HG03354 (cell line): Measurements from ENCODE around the gene ASCC3.

Source experiments
- ATAC-seq: cut with Tn5 transposase; IDR thresholded peaks from one replicate; pipeline ENCODE4 v1.9.1; 2021; ENCODE audit warnings: mild to moderate bottlenecking; ENCODE audit not compliant: unreplicated experiment, poor library complexity, severe bottlenecking

The ASCC3 gene

DNA sequence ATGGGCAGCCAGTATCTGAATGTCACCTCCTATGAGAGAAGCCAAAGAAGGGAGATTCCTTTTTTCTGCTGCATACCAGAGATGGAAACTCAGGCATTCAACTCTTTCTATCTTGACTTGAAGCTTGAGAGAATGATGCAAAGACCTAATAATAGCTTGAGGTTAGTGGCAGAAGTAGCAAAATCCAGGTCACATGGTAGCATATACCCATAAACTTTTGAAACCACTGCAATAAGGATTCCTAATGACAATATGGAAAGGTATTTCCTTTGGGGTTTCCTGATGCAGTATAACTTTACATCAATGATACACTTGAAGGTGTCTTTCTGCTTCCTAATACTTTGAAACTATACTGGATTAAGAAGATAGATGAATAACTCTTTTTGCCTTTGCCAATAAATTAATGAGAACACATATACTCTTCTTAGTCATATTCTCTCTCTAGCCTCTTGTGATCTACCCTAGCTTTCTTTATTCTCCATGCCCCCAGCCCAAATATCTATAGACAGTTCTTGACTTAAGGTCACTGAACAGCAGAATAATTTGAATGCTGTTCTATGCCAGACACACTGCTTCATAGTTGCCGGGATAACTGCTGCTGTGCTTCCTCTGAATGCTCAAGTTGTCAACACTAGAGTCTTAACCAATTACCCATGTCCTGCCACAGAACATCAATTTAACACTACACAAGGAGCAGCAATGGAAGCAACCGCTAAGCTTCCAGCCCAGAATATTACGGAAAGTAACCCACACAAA lies 260.9 kb downstream of the ASCC3 start:
- ATAC-seq, result no peak

DNA sequence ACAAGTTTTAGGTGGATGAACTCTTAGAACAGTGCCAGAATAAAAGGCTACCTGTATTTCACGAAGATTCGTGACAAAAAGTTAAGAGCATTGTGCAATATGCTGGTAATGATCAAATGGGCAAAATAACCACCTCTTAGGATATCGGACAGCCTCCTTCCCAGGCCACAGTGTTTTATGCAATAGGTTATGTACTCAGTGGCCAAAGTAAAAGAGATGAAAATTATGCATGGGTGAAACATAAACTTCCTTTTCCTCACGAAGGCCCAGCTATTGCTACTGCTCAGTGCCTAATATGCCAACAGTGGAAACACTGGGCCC lies 262.8 kb downstream of the ASCC3 start:
- no peak for ATAC-seq

DNA sequence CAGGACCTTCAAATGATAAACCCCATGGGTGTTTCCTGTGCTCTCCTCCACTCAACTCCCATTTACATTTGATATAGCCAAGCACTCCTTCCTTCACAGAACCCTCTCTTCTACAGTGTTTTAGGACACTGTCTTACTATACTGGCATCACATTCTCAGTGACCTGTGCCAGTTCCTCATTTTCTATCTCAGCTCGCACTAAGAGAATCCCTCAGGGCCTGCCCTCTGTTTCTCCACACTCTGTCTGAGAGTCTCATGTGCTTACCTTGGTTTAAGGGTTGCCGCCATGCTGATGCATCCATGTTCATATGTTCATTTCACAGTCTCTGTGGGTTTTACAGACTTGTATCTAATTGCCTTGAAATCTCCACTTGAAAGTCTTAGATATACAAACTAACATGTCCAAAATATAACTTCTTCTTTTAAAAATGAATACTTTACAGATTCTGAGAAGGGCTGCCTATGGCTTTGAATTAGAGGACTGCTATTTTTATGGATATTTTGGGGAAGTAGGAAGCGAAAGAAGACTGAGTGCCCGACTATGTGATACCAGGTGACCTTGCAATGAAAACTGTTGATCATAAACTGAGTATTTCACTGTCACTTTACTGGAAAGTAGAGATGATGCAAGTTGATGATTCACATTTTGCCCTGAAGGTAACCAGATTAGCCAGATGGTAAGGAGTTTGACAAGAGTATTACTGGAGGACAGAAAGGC lies 263.3 kb downstream of the ASCC3 start:
- peak; percentile 72 for ATAC-seq

DNA sequence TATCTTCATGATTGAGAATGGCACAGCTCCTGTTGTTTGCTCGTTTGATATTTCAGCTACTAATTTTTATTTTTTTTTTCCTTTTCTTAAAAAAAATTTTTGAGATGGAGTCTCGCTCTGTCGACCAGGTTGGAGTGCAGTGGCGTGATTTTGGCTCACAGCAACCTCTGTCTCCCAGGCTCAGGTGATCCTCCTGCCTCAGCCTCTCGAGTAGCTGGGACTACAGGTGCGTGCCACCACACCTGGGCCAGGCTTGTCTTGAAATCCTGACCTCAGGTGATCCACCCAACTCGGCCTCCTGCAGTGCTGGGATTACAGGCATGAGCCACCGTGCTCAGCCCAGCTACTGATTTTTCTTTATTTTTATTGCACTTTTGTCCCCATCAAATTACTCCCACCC lies 266.2 kb downstream of the ASCC3 start:
- no peak for ATAC-seq

DNA sequence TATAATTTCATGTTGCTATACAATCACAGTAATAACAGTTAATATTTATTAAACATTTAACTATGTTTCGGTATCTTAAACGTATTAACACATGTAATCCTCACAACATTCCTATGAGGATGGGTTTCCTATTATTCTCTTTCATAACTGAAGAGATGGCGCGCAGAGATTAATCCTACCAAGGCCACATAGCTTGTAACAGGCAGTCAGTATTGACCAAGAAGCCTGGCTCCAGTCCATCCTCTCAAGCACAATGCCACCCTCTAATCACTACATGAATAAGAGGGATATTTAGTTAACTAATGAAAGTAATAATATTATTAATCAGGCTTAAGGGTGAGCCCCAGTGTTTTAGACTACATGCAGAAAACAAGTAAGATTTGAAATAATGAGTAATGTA lies 266.7 kb downstream of the ASCC3 start:
- ATAC-seq, result no peak

DNA sequence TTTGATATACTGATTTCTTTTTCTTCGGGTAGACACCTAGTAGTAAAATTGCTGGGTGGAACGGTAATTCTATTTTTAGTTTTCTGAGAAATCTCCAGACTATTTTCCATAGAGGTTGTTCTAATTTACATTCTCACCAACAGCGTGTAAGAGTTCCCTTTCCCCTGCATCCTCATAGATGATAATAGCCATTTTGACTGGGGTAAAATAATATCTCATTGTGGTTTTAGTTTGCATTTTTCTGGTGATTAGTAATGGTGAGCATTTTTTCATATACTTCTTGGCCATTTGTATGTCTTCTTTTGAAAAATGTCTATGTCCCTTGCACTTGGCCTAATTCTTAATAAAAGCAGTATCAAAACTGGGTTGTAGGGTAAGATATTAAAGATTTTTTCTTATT lies 267.5 kb downstream of the ASCC3 start:
- ATAC-seq, result no peak

DNA sequence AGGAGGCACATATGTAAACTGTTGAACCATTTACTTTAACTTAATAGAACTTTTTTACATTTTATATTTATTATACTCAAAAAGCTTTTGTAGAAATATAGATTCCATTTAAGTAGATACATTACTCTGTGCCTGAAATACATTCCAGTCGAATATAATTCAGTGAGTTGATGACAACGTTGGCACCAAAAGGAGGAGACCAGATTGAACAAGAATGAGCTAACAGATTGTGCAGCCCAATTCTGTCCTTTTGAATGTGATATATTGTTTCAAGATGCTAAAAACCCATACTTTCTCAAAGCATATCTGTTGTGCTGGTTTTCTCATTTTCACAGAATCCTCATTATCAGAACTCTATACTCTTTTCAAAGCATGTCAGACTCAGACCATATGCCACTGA lies 269.0 kb downstream of the ASCC3 start:
- no peak for ATAC-seq

DNA sequence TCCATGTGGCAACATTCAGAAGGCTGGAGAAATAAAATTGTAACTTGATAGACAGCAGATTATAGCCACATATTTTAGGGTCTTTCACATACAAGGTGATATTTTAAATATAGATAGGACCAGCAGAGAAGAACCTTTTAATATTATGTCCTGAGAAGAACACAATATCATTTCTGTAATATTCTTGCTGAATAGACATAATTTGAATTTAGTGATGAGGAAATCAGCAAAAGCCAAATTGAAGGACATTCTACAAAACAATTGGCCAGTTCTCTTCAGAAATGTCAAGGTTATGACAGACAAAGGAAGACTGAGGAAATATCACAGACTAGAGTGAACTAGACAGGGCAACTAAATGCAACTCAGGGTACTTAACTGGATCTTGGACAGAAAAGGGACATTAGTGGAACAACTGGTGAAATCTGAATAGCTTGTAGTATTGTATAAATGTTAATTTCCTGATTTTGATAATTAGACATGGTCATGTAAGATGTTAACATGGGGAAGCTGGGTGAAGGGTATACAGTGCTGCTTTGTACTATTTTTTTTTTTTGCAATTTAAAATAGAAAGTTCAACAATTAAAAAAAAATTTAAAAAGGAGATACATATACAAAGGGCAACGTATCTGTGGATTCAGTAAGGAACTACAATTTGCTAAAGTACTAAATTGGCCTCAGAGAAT lies 281.9 kb downstream of the ASCC3 start:
- ATAC-seq, result no peak

DNA sequence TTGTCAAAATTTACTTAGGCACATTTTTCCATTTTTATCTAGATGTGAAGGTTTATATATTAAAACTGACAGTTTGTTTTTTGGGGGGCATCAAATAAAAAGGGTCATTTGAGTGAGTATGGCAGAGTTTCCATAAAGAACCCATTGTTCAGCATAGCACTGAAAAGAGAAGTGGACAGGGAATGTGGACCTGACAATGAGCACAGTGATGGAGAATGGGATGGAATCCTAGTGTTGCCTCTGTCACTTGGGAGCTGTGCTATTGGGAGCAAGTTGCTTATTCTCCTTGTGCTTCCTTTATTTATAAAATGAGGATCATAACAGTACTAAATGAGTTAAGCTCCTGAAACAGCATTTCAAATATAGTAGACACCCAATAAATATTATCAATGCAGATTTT lies 285.7 kb downstream of the ASCC3 start:
- ATAC-seq, result no peak

DNA sequence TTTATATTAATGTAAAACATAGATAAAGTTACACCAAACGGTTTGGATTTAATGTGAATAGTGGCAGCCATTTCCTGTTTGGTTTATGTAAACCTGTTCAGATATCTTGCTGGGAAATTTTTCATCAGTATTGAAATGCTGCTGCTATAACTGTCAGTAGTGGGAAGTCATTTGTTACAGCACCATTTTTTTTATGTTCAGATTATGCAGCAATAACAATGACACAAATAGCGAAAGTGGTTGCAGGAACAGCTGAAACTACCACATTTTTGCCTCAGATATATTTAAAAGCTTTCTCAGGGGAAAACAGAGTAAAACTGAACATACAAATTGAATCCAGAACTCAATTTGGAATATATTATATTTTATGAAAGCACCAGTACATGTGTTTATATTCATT lies 287.6 kb downstream of the ASCC3 start:
- ATAC-seq, result peak; percentile 59

DNA sequence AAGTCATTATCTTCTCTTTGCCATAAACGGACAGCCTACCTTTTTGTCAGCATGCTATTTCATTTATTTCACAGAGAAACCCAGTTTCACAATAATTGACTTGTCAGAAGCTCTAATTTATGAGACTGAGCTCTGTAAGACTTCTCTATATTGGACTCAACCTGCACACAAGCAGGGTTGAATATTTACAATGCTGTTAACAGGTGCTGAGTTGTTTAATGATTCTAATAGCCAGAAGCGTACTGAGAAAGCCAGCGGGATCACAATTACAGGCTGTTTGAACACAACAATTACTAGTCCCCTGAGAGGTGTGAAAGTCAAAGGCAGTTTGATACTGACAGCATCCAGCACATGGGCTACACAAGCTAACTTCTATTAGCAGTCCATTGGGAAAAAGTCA lies 288.2 kb downstream of the ASCC3 start:
- ATAC-seq, result peak; percentile 65

DNA sequence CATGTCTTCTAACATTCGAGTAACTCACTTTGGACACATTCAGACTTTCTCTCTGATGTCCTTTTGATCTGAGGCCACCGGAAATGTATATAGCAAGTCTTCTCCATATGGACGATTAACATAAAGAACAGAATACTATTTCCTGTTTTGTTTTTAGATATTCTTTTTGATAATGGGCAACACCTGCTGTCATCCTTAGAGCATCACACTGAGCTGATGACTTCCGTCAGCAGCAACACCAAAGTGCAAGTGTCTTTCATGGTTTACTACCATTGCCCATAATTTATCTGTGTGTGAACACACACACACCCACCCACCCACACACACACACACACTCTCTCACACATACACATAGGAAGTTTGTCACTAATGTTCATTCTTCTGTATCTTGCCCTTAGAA lies 303.7 kb downstream of the ASCC3 start:
- ATAC-seq, result no peak

DNA sequence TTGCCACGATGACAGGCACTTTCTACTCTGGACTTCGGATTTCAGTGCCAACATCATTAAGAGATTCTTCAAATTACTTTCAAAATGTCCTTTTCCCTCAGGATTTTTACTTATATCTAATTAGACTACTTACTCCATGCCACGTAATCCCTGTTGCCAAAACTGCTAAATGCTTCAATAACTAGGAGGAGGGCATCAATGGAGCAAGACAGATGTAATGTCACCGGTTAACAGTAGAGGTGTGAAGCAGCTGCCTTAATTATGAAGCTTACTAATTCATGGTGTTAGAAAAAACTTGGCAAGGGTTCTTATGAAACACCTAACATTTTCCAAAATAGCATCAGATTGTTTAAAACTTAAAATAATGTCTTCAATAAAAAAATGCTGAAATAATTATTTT lies 305.2 kb downstream of the ASCC3 start:
- ATAC-seq, result no peak

DNA sequence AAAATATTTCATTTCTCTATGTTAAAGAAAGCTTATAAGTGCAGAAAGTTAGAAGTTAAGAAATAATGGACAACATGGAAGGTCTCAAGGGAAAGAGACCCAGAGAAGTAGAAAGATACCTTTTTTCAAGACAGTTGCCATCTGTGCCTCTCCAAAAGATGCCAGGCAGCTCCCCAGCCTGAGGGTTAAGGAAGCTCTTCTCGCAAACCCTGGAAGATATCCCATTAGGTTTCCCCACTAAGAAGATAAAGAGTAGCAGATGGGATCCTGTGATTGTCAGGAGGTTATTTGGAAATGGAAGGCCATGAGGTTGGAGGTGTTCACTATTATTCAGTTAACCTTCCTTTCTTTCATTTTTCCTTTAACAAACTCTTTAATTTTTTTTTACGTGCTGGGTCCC lies 306.3 kb downstream of the ASCC3 start:
- ATAC-seq, result no peak

DNA sequence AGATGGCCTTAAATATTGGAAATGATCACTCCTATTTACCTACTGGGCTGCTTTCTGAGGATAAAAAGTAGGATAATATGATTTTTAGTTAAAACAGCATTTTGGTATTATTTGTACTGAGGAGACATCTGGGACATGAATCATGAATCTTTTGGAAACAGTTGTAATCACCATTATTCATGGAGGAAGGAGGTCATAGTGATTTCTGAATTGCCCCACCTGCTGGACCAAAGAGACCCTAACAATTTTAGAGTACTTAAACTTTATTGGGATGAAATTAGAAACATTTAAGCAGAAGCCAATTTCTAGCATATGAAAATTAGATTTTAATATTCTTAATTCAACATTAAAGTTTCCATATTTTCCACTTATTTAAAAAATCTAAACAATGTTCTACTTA lies 308.0 kb downstream of the ASCC3 start:
- no peak for ATAC-seq

DNA sequence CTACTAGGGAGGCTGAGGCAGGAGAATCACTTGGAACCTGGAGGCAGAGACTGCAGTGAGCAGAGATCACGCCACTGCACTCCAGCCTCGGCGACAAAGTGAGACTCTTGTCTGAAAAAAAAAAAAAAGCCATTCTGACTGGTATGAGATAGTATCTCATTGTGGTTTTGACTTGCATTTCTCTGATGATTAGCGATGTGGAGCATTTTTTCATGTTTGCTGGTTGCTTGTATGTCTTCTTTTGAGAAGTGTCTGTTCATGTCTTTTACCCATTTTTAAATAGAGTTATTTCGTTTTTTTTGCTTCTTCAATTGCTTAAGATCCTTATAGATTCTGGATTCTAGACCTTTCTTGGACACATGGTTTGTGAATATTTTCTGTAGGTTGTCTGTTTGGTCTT lies 312.9 kb downstream of the ASCC3 start:
- ATAC-seq, result no peak

DNA sequence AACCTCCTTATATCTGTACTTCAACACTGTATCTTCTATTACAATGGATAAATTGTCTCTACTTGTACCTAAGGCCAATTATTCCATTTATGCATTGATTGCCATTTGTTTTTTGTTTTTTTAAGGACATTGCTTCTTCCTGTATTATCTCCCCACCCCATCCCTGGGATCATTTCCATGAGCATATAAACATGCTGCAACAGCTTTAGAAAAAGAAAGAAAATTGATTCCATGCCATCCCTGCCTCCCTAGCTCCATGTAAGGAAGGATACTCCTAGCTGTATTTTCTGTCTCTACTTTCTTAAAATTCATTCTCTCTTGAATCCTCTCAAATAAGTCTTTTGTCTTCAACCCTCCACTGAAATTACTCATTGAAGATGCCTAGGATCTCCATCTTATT lies 314.6 kb downstream of the ASCC3 start:
- no peak for ATAC-seq

DNA sequence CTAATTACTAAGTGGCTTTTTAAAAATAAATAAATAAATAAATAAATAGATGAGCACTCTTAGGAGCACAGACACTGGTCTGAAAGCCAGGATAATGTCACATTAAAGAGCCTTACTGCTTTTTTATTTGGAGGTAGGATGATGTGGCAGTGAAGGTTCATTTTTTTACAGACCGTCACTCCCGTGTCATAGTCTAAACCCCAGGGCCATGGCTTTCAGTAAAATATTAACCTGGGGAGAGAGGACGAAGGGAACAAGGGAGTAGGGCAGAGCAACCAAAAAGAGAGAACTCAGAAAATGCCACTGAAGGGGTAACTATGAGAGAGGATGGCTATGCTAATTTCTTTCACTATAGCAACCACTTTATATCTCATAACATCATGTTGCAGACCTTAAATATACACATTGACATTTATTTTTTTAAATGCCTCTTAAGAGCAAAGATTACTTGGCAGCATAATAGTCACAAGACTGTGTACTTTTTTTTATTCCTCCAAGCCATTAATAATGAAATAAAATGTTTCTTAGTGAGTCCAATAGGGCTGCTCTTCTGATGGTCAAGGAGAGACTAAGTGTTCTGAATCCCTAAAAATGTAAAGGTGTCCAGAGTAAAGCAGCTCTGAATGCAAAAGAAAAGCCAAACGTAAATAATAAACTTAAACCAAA lies 315.6 kb downstream of the ASCC3 start:
- ATAC-seq, result no peak

DNA sequence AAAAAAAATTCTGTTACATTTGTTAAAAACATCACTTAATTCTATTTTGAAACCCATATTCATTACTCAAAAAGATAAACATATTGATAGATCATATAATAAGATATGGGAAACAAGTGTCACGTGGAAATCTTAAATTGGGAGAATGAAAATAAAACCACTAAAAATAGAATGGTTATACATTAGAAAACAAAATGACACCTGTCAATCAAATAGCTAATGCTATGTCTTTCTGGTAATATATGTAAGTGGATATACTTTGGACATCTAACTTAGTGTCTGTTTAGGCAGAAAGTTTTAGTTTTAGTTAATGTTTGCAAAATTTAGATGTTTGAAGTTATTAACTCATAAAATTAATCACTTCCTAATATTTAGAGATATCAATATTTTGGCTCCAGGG lies 321.3 kb downstream of the ASCC3 start:
- no peak for ATAC-seq

DNA sequence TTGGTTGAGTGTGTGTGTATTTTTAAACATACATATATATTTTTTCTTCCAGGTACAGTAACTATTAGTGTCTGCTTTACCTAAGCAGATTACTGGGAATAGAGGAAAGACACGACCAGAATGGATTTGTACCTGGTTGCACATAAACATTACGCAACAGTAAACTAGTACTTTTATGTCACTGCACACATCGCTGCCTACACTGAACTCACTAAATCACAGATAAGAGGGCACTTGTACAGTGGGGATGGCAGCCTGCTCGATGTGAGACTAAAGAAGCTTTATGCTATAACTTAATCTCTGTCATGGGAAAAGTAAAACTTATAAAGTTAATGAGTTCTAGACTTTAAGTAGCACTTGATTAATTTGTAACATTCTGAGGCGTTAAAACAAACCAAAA lies 326.9 kb downstream of the ASCC3 start:
- ATAC-seq, result no peak

DNA sequence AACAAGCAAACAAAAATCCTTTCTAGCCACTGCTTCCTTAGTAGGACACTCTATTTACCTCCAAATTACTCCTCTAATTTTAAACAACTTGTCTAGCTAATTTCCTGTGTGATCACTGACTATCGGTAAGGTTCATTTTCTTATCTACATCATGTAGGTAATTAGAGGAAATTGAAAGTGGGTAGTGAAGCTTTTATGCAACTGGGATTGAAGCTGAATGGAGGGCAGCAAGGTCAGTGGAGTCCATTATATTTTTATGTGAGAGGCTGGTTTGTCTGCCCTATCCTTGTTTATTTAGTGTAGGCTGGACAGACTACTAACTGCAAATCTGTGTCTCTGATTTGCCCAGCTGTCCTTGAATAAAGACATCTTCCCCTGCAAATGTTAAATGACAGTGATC lies 327.9 kb downstream of the ASCC3 start:
- no peak for ATAC-seq
